Measurements from ENCODE around the gene IFNL2.
"Not testable (repeated sequence)": the region's sequence is repeated elsewhere in the genome, so short reads cannot be mapped to it uniquely, and the experiment has no call there.

The IFNL2 gene

GRCh38 chr19:39253374-39254149 lies 14.6 kb upstream of the IFNL2 start:
- no peaks in the 10 kb centered on the region for H3K36me3 ChIP-seq (ENCODE audit: insufficient read depth, low read length)

GRCh38 chr19:39254531-39255345 lies 13.5 kb upstream of the IFNL2 start:
- Histone ChIP-seq H2AFZ (ENCODE audit: low read length, unreplicated experiment) (no peak overlapping the region), H3K4me1 (ENCODE audit: control insufficient read depth, insufficient read depth, low read length, unreplicated experiment) (no peaks in the 10 kb centered on the region), H3K36me3 (ENCODE audit: insufficient read depth, low read length) (no peaks in the 10 kb centered on the region)

More at GRCh38 chr19:39253374-39254149, 14.6 kb upstream of the IFNL2 start:
- Histone ChIP-seq H3K4me1 (ENCODE audit: control insufficient read depth, insufficient read depth, low read length, unreplicated experiment) (no peaks in the 10 kb centered on the region), H3K4me3 (ENCODE audit: low read depth, low read length) (no peak overlapping the region), H3K27ac (ENCODE audit: low read depth, low read length) (no peak overlapping the region), H3K27me3 (ENCODE audit: insufficient read depth, low read length) (peaks cover 11% of the 10 kb centered on the region; the same call in 1 of the 2 replicates), H3K79me2 (ENCODE audit: control insufficient read depth, insufficient read depth, low read length, unreplicated experiment) (no peaks in the 10 kb centered on the region), H2AFZ (ENCODE audit: low read length, unreplicated experiment) (no peak overlapping the region)

GRCh38 chr19:39257227-39257626 lies 11.0 kb upstream of the IFNL2 start:
- peaks cover 19% of the 10 kb centered on the region for H3K27me3 ChIP-seq (ENCODE audit: insufficient read depth, low read length)
- H2AFZ ChIP-seq (ENCODE audit: low read length, unreplicated experiment) = no peak overlapping the region
- no peaks in the 10 kb centered on the region for H3K4me1 ChIP-seq (ENCODE audit: control insufficient read depth, insufficient read depth, low read length, unreplicated experiment)
- no peaks in the 10 kb centered on the region for H3K36me3 ChIP-seq (ENCODE audit: insufficient read depth, low read length)
- no peak overlapping the region for H3K27ac ChIP-seq (ENCODE audit: low read depth, low read length)
- H3K4me3 ChIP-seq (ENCODE audit: low read depth, low read length) = no peak overlapping the region
- H3K79me2 ChIP-seq (ENCODE audit: control insufficient read depth, insufficient read depth, low read length, unreplicated experiment) = no peaks in the 10 kb centered on the region

More at GRCh38 chr19:39254531-39255345, 13.5 kb upstream of the IFNL2 start:
- H3K27ac ChIP-seq (ENCODE audit: low read depth, low read length) = no peak overlapping the region
- no peak overlapping the region for H3K4me3 ChIP-seq (ENCODE audit: low read depth, low read length)
- H3K79me2 ChIP-seq (ENCODE audit: control insufficient read depth, insufficient read depth, low read length, unreplicated experiment) = no peaks in the 10 kb centered on the region
- H3K27me3 ChIP-seq (ENCODE audit: insufficient read depth, low read length) = peaks cover 8% of the 10 kb centered on the region; the same call in 1 of the 2 replicates

GRCh38 chr19:39261704-39262103 lies 6.5 kb upstream of the IFNL2 start:
- Histone ChIP-seq H3K4me3 (ENCODE audit: low read depth, low read length) (no peak overlapping the region), H3K27me3 (ENCODE audit: insufficient read depth, low read length) (peaks cover 46% of the 10 kb centered on the region)

GRCh38 chr19:39262496-39262895 lies 5.7 kb upstream of the IFNL2 start:
- H3K27ac ChIP-seq (ENCODE audit: low read depth, low read length) = no peak overlapping the region
- H3K36me3 ChIP-seq (ENCODE audit: insufficient read depth, low read length) = no peaks in the 10 kb centered on the region
- peaks cover 46% of the 10 kb centered on the region for H3K27me3 ChIP-seq (ENCODE audit: insufficient read depth, low read length)
- H3K4me1 ChIP-seq (ENCODE audit: control insufficient read depth, insufficient read depth, low read length, unreplicated experiment) = no peaks in the 10 kb centered on the region
- no peak overlapping the region for H3K4me3 ChIP-seq (ENCODE audit: low read depth, low read length)
- H2AFZ ChIP-seq (ENCODE audit: low read length, unreplicated experiment) = no peak overlapping the region
- no peaks in the 10 kb centered on the region for H3K79me2 ChIP-seq (ENCODE audit: control insufficient read depth, insufficient read depth, low read length, unreplicated experiment)

More at GRCh38 chr19:39261704-39262103, 6.5 kb upstream of the IFNL2 start:
- Histone ChIP-seq H3K36me3 (ENCODE audit: insufficient read depth, low read length) (no peaks in the 10 kb centered on the region), H3K27ac (ENCODE audit: low read depth, low read length) (no peak overlapping the region), H2AFZ (ENCODE audit: low read length, unreplicated experiment) (no peak overlapping the region), H3K4me1 (ENCODE audit: control insufficient read depth, insufficient read depth, low read length, unreplicated experiment) (no peaks in the 10 kb centered on the region), H3K79me2 (ENCODE audit: control insufficient read depth, insufficient read depth, low read length, unreplicated experiment) (no peaks in the 10 kb centered on the region)

- Histone ChIP-seq H3K4me1 (ENCODE audit: control insufficient read depth, insufficient read depth, low read length, unreplicated experiment) (no peaks in the 10 kb centered on the region), H3K36me3 (ENCODE audit: insufficient read depth, low read length) (no peaks in the 10 kb centered on the region), H3K27ac (ENCODE audit: low read depth, low read length) (no peak overlapping the region), H2AFZ (ENCODE audit: low read length, unreplicated experiment) (no peak overlapping the region), H3K79me2 (ENCODE audit: control insufficient read depth, insufficient read depth, low read length, unreplicated experiment) (no peaks in the 10 kb centered on the region), H3K27me3 (ENCODE audit: insufficient read depth, low read length) (peaks cover 46% of the 10 kb centered on the region), H3K4me3 (ENCODE audit: low read depth, low read length) (no peak overlapping the region)
Observed at GRCh38 chr19:39263912-39264305, 4.3 kb upstream of the IFNL2 start.

GRCh38 chr19:39264306-39265290 lies 3.6 kb upstream of the IFNL2 start:
- peak overlapping the region; percentile 25; the same call in 1 of the 2 replicates for H3K4me3 ChIP-seq (ENCODE audit: low read depth, low read length)
- no peaks in the 10 kb centered on the region for H3K79me2 ChIP-seq (ENCODE audit: control insufficient read depth, insufficient read depth, low read length, unreplicated experiment)
- no peak overlapping the region for H2AFZ ChIP-seq (ENCODE audit: low read length, unreplicated experiment)
- H3K27ac ChIP-seq (ENCODE audit: low read depth, low read length) = no peak overlapping the region
- H3K27me3 ChIP-seq (ENCODE audit: insufficient read depth, low read length) = peaks cover 46% of the 10 kb centered on the region
- no peaks in the 10 kb centered on the region for H3K36me3 ChIP-seq (ENCODE audit: insufficient read depth, low read length)
- H3K4me1 ChIP-seq (ENCODE audit: control insufficient read depth, insufficient read depth, low read length, unreplicated experiment) = no peaks in the 10 kb centered on the region

- Histone ChIP-seq H3K4me3 (ENCODE audit: low read depth, low read length) (peak overlapping the region; percentile 25; the same call in 1 of the 2 replicates), H3K27me3 (ENCODE audit: insufficient read depth, low read length) (peaks cover 43% of the 10 kb centered on the region), H2AFZ (ENCODE audit: low read length, unreplicated experiment) (no peak overlapping the region), H3K79me2 (ENCODE audit: control insufficient read depth, insufficient read depth, low read length, unreplicated experiment) (no peaks in the 10 kb centered on the region), H3K36me3 (ENCODE audit: insufficient read depth, low read length) (no peaks in the 10 kb centered on the region), H3K27ac (ENCODE audit: low read depth, low read length) (no peak overlapping the region), H3K4me1 (ENCODE audit: control insufficient read depth, insufficient read depth, low read length, unreplicated experiment) (no peaks in the 10 kb centered on the region)
Observed at GRCh38 chr19:39265321-39265916, 2.8 kb upstream of the IFNL2 start.

GRCh38 chr19:39268531-39269223 lies 481 bp downstream of the IFNL2 start:
- not testable (repeated sequence) for H2AFZ ChIP-seq (ENCODE audit: low read length, unreplicated experiment); H3K4me1 ChIP-seq (ENCODE audit: control insufficient read depth, insufficient read depth, low read length, unreplicated experiment)
- peaks cover 31% of the 10 kb centered on the region for H3K27me3 ChIP-seq (ENCODE audit: insufficient read depth, low read length)

More at GRCh38 chr19:39268531-39269223, 481 bp downstream of the IFNL2 start:
- H3K79me2 ChIP-seq (ENCODE audit: control insufficient read depth, insufficient read depth, low read length, unreplicated experiment); H3K27ac ChIP-seq (ENCODE audit: low read depth, low read length); H3K4me3 ChIP-seq (ENCODE audit: low read depth, low read length); H3K36me3 ChIP-seq (ENCODE audit: insufficient read depth, low read length): not testable (repeated sequence)

Data from ACC112 (cell line).